Heart left ventricle (tissue), 16 donors: Measurements from ENCODE around the gene IGHMBP2. TPM values are rescaled to one million over a fixed set of nuclear protein-coding genes. Genes with fewer than 3 reads are reported as not detected.

Experiments
- ATAC-seq, 4 donors: fragments of 200-7000 bp; cut with Tn5 transposase; one replicate each; pipeline ENCODE4 v1.9.1; 2020 to 2022; ENCODE audit warnings: moderate library complexity in 4 of 4, mild to moderate bottlenecking in 3 of 4, moderate number of reproducible peaks in 1 of 4
- DNase-seq, 5 donors: peaks; one replicate each; pipeline ENCODE4 v3.0.0-alpha.2; 2020
- H3K27ac ChIP-seq, 12 donors: fragments of 200-600 bp; sonication (generic) in 4 of 12; one replicate each; pipeline versions ENCODE4 v1.5.0 to v1.8.0; 2016 to 2022; ENCODE audit warnings: mild to moderate bottlenecking in 2 of 12
- H3K27me3 ChIP-seq, 9 donors: fragments of 200-600 bp; sonication (generic) in 2 of 9; one replicate each; pipeline versions ENCODE4 v1.5.1 to v1.8.0; 2016 to 2022; ENCODE audit warnings: mild to moderate bottlenecking in 3 of 9
- H3K36me3 ChIP-seq, 9 donors: fragments of 200-600 bp; sonication (generic) in 2 of 9; one replicate each; pipeline versions ENCODE4 v1.5.0 to v1.8.0; 2018 to 2022; ENCODE audit warnings: mild to moderate bottlenecking in 2 of 9
- H3K4me1 ChIP-seq, 12 donors: fragments of 200-600 bp; sonication (generic) in 4 of 12; one replicate each; pipeline versions ENCODE4 v1.5.0 to v1.8.0; 2016 to 2022; ENCODE audit warnings: mild to moderate bottlenecking in 3 of 12
- H3K4me3 ChIP-seq, 12 donors: fragments of 200-600 bp; sonication (generic) in 4 of 12; one replicate each; pipeline versions ENCODE4 v1.5.0 to v1.8.0; 2017 to 2022; ENCODE audit warnings: mild to moderate bottlenecking in 9 of 12, moderate library complexity in 4 of 12
- H3K9me3 ChIP-seq, 12 donors: fragments of 200-600 bp; sonication (generic) in 4 of 12; one replicate each; pipeline versions ENCODE4 v1.5.0 to v1.8.0; 2016 to 2022; ENCODE audit warnings: mild to moderate bottlenecking in 1 of 12
- CTCF ChIP-seq, 12 donors: fragments of 200-600 bp; sonication (generic) in 4 of 12; IDR thresholded peaks; one replicate each; pipeline versions ENCODE4 v1.5.0 to v1.8.0; 2018 to 2022; ENCODE audit warnings: antibody characterized with exemption in 12 of 12, mild to moderate bottlenecking in 5 of 12
- POLR2A ChIP-seq, 2 donors: fragments of 450-650 bp; IDR thresholded peaks; one replicate each; pipeline ENCODE4 v1.6.1; 2017; ENCODE audit warnings: antibody characterized with exemption in 2 of 2, mild to moderate bottlenecking in 2 of 2, moderate library complexity in 2 of 2
- WGBS, 4 donors: extraction: QIAGEN DNeasy Blood & Tissue Kit in 2 of 4; methylation state at CpG; one replicate each; pipeline versions ENCODE4 v1.1.5 to v1.1.7; 2013 to 2018; 5-methylcytosine and 5-hydroxymethylcytosine counted together
- intact Hi-C, 10 donors: fragments of 100-400 bp; cut with DNase I; formaldehyde crosslinking; loops; one replicate each; pipeline versions ENCODE4 v1.11.1 to v1.14.2; 2022
- polyA plus RNA-seq, 2 donors: library from polyadenylated mRNA; stranded (reverse); fragments of 200-250 nt; gene quantifications; one replicate each; pipeline ENCODE4 v1.2.3, GENCODE V29; 2013
- total RNA-seq, 9 donors: library from RNA; depleted of rRNA in 2 of 9; stranded (reverse); fragments of >200 nt in 2 of 9; fragmentation: NEBNext Ultra II Directional in 3 of 9; extraction: Animal tissue kit (Norgen Biotek cat#: 25700) in 3 of 9; gene quantifications; one replicate each; pipeline versions ENCODE4 v1.1.0 to v1.2.4, GENCODE V29; 2016 to 2023
- donor health status: ischemic (EF 13 %, LVEDD 7.1; RV severe dilation, severe dysfunction).
- donor health status: healthy with polysubstance abuse.
- donor health status: DM: no; HTN: yes; CAD: no.
- donor health status: DM: no; HTN: no; CAD: no.
- donor health status: ischemic (EF 25% LVEDD 6.9; RV normal size, moderate dysfunction).
- donor health status: ischemic (EF 25% LVEDD 5.7; RV mildly dilated, moderate dysfunction).
- donor health status: healthy.
- donor health status: DM: yes; HTN: yes; CAD: no.
- donor health status: ischemic (EF 35%, LVEDD 5.7; RV mildly dilated, moderate dysfunction).
- donor health status: nonischemic (EF 11% LVEDD 7.7; RV severe dilation, severe dysfunction).
- donor health status: DM: yes; HTN: yes; CAD: no.
- donor health status: PGD.
- donor health status: ischemic (EF 29% LVEDD 5.4; RV normal size, mild dysfunction).
- donor health status: nonischemic (EF 23%, LVEDD 6.1; RV moderate dilation, normal function).

Gene IGHMBP2
- total and polyA plus RNA-seq, 11 donors, result 8.3 to 18.9 (median 12.6) TPM

GRCh38 chr11:68929706-68930570 is 26.2 kb downstream of the IGHMBP2 start:
- DNase-seq (no peak), ATAC-seq (no peak)
- intact Hi-C loops, result loop anchor here in 9 of 10 donors (5.0 to 10.0 kb wide), 6 partner anchors 112 to 715 kb away; partner anchors contain the start of genes TPCN2 (in 6 of the 9) and CCND1 (in 2 of the 9)
- Histone ChIP-seq H3K4me3 (no peak overlapping the region), H3K27me3 (no peaks in the 10 kb centered on the region), H3K27ac (peak overlapping the region in 2 of 12 donors; percentile 64 to 82), H3K9me3 (peaks cover 0 to 19% (median 13%) of the 10 kb centered on the region in 12 donors), H3K36me3 (peaks cover 0 to 73% (median 54%) of the 10 kb centered on the region in 9 donors), H3K4me1 (peaks cover 13 to 30% (median 26%) of the 10 kb centered on the region in 12 donors)
- WGBS, 4 donors, result 92 to 95% (median 94%) methylated on average over 14 to 20 of the region's 20 CpGs
- TF ChIP-seq POLR2A (IDR thresholded peaks at IDR 0.05) (no peak), CTCF (IDR thresholded peaks at IDR 0.05) (no peak)

GRCh38 chr11:68930991-68931855 is 27.5 kb downstream of the IGHMBP2 start:
- H3K9me3 ChIP-seq, result peaks cover 0 to 6% (median under 1%) of the 10 kb centered on the region in 12 donors
- H3K4me1 ChIP-seq, result peaks cover 13 to 30% (median 26%) of the 10 kb centered on the region in 12 donors
- no peaks in the 10 kb centered on the region for H3K27me3 ChIP-seq
- intact Hi-C loops, result loop anchor here in 1 of 10 donors (10.0 kb wide), 1 partner anchor 154 kb away; no protein-coding TSS in a partner anchor
- TF ChIP-seq CTCF (IDR thresholded peaks at IDR 0.05) (no peak), POLR2A (IDR thresholded peaks at IDR 0.05) (no peak)
- ATAC-seq (no peak), DNase-seq (no peak)
- H3K36me3 ChIP-seq, result peaks cover 0 to 73% (median 59%) of the 10 kb centered on the region in 9 donors
- H3K4me3 ChIP-seq, result no peak overlapping the region
- WGBS, 4 donors, result 93 to 94% (median 94%) methylated on average over 14 to 21 of the region's 21 CpGs
- peak overlapping the region in 1 of 12 donors; percentile 85 for H3K27ac ChIP-seq

- TF ChIP-seq POLR2A (IDR thresholded peaks at IDR 0.05) (no peak), CTCF (IDR thresholded peaks at IDR 0.05) (no peak)
These were observed 28.2 kb downstream of the IGHMBP2 start for GRCh38 chr11:68931911-68932310.

More at GRCh38 chr11:68931911-68932310, 28.2 kb downstream of the IGHMBP2 start:
- no peak overlapping the region for H3K4me3 ChIP-seq
- H3K9me3 ChIP-seq, result no peaks in the 10 kb centered on the region
- peak overlapping the region in 1 of 12 donors; percentile 85 for H3K27ac ChIP-seq
- peaks cover 13 to 30% (median 25%) of the 10 kb centered on the region in 12 donors for H3K4me1 ChIP-seq
- peaks cover 0 to 74% (median 63%) of the 10 kb centered on the region in 9 donors for H3K36me3 ChIP-seq
- 89 to 92% (median 91%) methylated on average over 17 of the region's 17 CpGs for WGBS, 4 donors
- intact Hi-C loops, result loop anchor here in 1 of 10 donors (10.0 kb wide), 1 partner anchor 153 kb away; no protein-coding TSS in a partner anchor
- no peak for DNase-seq
- no peak for ATAC-seq
- no peaks in the 10 kb centered on the region for H3K27me3 ChIP-seq
